ENCODE measurements around the gene ETV7.
"Not testable (repeated sequence)": the region's sequence is repeated elsewhere in the genome, so short reads cannot be mapped to it uniquely, and the experiment has no call there.

The ETV7 gene

GRCh38 chr6:36362551-36363370 lies 24.7 kb downstream of the ETV7 start:
- no peak for DNase-seq

GRCh38 chr6:36361071-36361470 lies 26.4 kb downstream of the ETV7 start:
- no peak for DNase-seq

GRCh38 chr6:36360241-36361054 lies 27.0 kb downstream of the ETV7 start:
- DNase-seq, result peak; percentile 77

- DNase-seq, result no peak
Measured at GRCh38 chr6:36358226-36358915, 29.1 kb downstream of the ETV7 start.

- no peak for DNase-seq
Measured at GRCh38 chr6:36357872-36358225, 29.6 kb downstream of the ETV7 start.

- no peak for DNase-seq
Measured at GRCh38 chr6:36355819-36356218, 31.6 kb downstream of the ETV7 start.

- no peak for DNase-seq
Measured at GRCh38 chr6:36353411-36353915, 34.0 kb downstream of the ETV7 start.

GRCh38 chr6:36352477-36353157 lies 34.9 kb downstream of the ETV7 start:
- no peak for DNase-seq

GRCh38 chr6:36350681-36351571 lies 36.5 kb downstream of the ETV7 start:
- no peak for DNase-seq

GRCh38 chr6:36350082-36350481 lies 37.4 kb downstream of the ETV7 start:
- DNase-seq, result no peak

GRCh38 chr6:36349240-36349639 lies 38.2 kb downstream of the ETV7 start:
- DNase-seq, result no peak

- no peak for DNase-seq
Measured at GRCh38 chr6:36347621-36348020, 39.8 kb downstream of the ETV7 start.

GRCh38 chr6:36346486-36347273 lies 40.8 kb downstream of the ETV7 start:
- no peak for DNase-seq

GRCh38 chr6:36345681-36346466 lies 41.6 kb downstream of the ETV7 start:
- DNase-seq, result no peak

GRCh38 chr6:36343109-36343680 lies 44.3 kb downstream of the ETV7 start:
- DNase-seq, result no peak

- DNase-seq, result peak; percentile 77
Measured at GRCh38 chr6:36340618-36341454, 46.6 kb downstream of the ETV7 start.

GRCh38 chr6:36340306-36340617 lies 47.2 kb downstream of the ETV7 start:
- no peak for DNase-seq

GRCh38 chr6:36339146-36339545 lies 48.3 kb downstream of the ETV7 start:
- DNase-seq, result no peak

GRCh38 chr6:36338223-36338622 lies 49.2 kb downstream of the ETV7 start:
- DNase-seq, result not testable (repeated sequence)

Data from CD4-positive, alpha-beta T cell treated with Interleukin-10 for 1 hour (primary cell).